ENCODE measurements around the gene MINDY3. TPM values are rescaled to one million over a fixed set of nuclear protein-coding genes. Genes with fewer than 3 reads are reported as not detected.
A peak's percentile ranks its signal among the peaks of the same experiment; 100 is the strongest.
"Not testable (repeated sequence)": the region's sequence is repeated elsewhere in the genome, so short reads cannot be mapped to it uniquely, and the experiment has no call there.

The MINDY3 gene
- total RNA-seq, 1 donor from 2014 or later = 29.7 TPM

DNA sequence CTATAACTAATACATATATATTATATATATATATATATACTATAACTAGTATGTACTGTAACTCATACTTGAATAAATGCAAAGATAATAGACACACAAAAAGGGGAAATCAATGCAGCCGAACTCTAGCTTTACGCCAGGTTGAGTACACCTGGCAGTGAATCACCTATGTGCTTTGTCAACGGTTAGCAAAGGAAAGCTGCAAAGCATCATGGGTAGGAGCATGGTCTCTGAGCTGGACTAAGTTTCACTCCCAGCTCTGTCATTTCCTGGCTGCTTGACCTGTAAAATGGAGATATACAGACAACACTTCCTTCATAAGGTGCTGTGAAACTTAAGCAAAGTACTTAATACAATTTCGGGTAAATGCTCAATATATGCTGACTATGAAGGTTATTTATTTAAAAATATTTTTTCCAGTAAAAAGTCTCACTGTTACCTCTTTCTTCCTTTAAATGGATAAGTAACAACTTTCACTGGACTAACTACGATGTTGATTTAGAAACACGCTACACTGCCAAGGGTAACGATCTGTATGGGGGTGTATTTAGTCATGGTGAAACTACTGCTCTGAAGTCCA is 78.8 kb downstream of the MINDY3 start:
- no peak for DNase-seq (ENCODE audit: extremely low read depth, low read depth, low spot score)

DNA sequence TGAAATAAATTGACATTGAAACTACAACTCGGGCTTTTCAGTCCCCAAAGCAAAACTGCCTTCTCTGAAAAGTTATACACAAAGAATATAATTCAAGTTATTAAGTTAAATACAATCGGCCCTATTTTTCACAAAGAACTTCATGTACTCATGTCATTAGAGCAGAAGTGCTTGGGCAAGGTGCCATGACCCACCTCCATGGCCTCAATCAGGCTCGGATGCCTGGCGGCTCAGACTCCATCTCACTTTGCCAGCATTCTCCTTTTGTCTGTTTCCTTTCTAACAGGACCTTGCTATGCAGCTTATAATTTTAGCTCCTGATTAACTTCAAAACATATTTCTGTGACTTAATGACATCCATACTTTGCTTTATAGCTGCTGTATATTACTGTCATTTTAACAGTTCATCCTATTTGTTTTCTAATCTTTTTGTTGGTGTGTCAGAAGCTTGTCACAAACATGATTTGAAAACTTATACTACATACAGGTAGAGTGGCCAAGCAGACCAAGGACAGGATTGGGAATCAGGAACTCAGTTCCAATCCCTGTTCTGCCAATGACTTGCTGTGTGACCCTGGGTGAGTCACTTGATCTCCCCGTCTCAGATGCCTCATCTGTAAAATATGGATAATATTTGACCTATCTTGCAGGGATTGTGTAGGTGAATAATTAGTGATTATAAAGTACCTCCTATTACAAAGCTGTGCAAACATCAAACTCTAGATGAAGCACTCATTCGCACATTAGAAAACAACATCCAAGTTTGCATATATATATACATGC is 79.8 kb downstream of the MINDY3 start:
- no peak for DNase-seq (ENCODE audit: extremely low read depth, low read depth, low spot score)

DNA sequence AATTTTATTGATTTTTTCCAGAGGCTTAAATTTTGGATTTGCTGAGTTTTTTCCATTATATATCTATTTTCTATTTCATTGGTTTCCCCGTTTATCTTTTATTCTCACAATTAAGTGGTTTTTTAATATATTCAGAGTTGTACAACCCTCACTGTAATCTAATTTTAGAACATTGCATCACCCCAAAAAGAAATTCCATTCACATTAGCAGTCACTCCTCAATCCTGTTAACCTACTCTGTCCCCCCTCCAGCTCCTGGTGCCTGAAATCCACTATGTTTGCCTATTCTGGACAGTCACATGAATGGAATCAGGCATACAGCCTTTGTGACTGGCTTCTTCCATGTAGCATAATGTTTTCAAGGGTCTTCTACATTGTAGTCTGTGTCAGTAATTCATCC is 84.8 kb downstream of the MINDY3 start:
- no peak for DNase-seq (ENCODE audit: extremely low read depth, low read depth, low spot score)

DNA sequence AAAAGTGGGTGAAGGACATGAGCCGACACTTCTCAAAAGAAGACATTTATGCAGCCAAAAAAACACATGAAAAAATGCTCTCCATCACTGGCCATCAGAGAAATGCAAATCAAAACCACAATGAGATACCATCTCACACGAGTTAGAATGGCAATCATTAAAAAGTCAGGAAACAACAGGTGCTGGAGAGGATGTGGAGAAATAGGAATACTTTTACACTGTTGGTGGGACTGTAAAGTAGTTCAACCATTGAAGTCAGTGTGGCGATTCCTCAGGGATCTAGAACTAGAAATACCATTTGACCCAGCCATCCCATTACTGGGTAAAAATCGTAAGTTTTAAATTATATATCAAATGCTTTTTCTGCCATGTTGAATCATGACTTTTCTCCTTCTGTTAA is 85.8 kb downstream of the MINDY3 start:
- not testable (repeated sequence) for DNase-seq (ENCODE audit: extremely low read depth, low read depth, low spot score)

DNA sequence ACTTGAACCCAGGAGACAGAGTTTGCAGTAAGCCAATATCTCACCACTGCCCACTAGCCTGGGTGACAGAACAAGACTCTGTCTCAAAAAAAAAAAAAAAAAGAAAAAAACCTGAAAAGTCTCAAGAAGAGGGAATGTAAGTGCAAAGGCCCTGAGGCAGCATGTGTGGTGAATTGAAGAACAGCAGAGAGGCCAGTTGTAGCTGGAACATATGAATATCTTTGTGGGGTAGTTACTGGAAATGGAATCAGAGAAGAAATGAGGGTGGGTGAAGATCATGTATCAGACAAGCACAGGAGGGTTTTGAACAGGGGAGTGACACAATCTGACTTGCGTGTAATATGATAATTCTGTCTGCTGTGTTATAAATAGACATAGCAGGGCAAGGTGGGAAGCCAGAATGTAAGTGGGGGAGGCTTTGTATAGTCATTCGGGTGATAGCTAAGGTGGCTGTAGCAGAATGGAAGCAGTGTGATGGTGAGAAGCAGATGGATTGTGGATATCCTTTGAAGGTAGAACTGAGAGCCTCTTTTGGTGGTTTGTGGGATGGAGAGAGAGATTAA is 95.3 kb downstream of the MINDY3 start:
- DNase-seq (ENCODE audit: extremely low read depth, low read depth, low spot score) = no peak

DNA sequence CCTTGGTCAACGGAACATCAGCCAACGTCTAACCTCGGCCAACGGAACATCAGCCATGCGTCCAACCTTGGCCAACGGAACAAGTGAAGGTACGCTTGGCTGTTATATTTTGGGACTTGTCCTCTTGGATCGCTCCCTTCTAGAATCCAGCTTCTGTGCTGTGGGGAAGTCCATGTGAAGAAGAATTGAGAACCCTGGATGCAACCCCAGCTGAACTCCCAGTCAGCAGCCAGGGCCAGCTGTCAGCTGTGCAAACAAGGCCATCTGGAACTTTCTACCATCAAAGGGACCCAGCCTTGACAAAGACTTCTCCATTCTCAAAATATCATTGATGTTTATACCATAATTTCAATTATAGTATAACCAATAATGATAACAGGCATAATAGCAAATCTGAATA is 97.3 kb downstream of the MINDY3 start:
- no peak for DNase-seq (ENCODE audit: extremely low read depth, low read depth, low spot score)

DNA sequence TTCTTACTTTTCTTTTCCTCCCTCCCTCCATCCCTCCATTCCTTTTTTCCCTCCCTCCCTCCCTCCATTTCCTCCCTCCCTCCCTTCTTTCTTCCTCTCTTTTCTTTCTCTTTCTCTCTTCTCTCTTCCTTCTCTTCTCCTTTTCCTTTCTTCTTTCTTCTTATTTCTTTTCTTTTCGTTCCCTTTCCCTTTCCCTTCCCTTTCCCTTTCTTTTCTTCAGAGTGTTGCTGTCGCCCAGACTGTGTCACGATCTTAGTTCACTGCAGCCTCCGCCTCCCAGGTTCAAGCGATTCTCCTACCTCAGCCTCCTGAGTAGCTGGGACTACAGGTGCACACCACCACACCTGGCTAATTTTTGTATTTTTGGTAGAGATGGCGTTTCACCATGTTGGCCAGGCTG is 98.1 kb downstream of the MINDY3 start:
- DNase-seq (ENCODE audit: extremely low read depth, low read depth, low spot score) = not testable (repeated sequence)

DNA sequence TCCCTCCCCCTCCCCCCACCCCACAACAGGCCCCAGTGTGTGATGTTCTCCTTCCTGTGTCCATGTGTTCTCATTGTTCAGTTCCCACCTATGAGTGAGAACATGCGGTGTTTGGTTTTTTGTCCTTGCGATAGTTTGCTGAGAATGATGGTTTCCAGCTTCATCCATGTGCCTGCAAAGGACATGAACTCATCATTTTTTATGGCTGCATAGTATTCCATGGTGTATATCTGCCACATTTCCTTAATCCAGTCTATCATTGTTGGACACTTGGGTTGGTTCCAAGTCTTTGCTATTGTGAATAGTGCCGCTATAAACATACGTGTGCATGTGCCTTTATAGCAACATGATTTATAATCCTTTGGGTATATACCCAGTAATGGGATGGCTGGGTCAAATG is 99.1 kb downstream of the MINDY3 start:
- DNase-seq (ENCODE audit: extremely low read depth, low read depth, low spot score) = not testable (repeated sequence)

DNA sequence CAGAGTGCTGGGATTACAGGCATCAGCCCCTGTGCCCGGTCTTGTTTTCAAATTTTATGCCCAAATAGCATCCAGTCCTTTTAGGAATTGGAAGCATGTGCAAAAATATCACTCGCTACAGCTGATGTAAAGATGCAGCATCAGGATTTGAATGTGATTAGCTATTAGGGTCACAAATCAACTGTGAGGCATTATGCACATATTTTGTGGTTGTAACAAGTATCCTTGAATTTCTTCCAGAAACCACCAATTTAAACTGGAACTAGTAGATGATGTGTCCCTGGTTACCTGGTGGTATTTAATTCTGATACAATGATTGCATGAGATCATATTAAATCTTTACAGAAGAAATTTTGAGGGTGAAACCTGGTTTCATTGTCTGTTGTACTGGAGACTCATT is 99.6 kb downstream of the MINDY3 start:
- no peak for DNase-seq (ENCODE audit: extremely low read depth, low read depth, low spot score)

DNA sequence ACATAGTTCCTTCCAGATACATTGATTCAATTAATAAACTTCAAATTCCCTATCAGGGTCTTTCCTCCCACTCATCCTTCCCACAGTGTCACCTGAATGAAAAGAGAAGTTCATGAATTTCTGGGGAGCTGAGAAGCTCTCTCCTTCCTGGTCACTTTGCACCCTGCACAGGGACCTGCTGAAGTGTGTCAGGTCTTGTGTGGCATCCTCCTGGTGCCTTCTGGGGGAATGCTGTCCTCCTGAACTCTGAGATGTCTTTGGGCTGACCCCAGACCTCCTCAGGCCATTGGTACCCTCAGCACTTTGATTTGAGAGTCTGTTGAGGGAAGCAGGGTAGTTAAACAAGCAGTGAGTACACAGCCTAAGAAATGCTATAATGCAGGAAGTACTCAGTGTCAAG is 101.0 kb downstream of the MINDY3 start:
- no peak for DNase-seq (ENCODE audit: extremely low read depth, low read depth, low spot score)

DNA sequence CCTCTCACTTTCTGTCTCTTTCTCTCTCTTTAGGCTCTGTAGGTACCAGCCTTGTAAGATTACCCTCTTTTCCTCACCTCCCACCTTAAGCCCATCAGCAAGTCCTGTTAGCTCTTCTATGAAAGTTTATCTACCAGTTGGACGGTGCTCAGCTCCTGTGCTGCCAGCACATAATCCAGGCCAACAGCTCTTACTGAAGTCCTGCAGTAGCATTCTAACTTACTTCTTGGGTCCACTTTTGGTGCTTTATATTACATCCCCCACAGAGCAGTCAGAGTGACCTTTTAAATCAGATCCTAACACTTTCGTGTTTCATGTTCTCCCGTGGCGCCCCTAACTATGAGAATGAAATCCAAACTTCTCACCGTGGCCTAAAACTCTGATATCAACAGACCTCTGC is 101.7 kb downstream of the MINDY3 start:
- no peak for DNase-seq (ENCODE audit: extremely low read depth, low read depth, low spot score)

DNA sequence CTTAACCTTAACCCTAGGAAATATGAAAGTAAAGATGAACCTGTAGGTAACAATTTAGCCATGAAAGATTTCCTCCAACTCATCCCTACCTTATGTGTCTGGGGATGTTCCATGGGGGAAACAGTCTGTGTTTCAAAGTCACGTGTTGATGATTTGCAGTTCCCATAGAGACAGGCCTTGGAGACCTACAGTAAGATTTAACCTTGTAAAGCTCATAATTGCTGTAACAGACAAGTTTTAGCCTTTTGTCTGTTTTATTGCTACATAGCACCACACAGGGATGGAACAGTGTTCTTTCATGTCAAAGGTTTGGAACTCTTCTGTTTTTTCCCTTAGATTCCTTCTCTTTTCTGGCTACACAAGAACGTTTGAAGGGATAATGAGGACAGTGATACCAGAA is 105.4 kb downstream of the MINDY3 start:
- DNase-seq (ENCODE audit: extremely low read depth, low read depth, low spot score) = no peak

DNA sequence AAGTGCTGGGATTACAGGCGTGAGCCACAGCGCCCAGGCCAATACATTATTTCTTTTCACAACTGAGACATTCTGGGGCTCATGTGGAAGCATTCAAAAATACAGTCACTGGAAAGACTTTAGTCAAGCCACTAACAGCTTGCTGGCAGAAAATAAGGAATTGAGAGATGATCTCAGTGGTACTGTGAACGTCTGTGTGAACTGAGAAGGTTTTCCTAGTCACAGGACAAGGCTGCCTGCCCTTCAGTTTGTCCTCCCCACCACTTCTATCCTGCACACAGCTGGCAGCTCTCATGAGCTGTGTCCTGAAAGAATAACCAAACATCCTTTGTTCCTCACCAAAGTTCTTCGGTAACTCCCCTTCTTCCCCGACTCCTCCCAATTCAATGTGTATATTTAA is 109.3 kb downstream of the MINDY3 start:
- no peak for DNase-seq (ENCODE audit: extremely low read depth, low read depth, low spot score)

DNA sequence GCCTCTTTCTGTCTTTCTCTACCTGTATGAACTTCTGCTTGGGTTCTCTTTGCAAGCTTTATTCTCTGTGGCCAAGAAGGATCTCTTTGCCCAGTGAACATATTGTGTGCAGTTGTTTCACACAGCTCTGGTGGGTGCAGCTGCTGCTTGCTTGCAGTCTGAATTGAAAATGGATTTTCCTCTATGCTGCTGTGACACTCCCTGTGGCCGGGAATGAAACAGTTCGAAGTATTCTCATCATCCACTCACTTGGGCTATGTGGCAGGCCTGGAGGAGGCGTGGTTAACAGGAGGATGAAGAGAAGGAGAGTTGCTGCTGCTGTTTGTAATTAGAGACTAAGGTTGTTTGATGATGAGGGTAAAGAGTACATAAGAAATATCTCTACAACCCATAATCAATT is 112.2 kb downstream of the MINDY3 start:
- no peak for DNase-seq (ENCODE audit: extremely low read depth, low read depth, low spot score)

DNA sequence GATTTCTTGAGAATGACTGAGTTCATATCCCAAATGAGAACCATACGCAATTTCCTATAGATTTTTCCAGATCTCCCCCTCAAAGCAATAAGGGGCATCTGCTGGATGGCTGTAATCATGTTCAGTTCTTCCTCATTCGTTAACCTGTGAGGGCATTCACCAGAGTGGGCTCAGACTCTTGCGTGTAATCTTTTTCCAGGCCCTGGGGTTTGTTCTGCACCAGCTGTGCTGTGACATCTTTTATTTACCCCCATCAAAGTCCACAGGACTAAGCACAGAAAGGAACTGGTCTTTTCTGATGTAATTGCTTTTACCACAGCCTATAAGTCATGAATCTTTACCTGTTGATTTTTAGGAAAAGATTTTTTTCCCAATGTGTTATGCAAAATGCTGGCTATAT is 112.7 kb downstream of the MINDY3 start:
- DNase-seq (ENCODE audit: extremely low read depth, low read depth, low spot score) = no peak

DNA sequence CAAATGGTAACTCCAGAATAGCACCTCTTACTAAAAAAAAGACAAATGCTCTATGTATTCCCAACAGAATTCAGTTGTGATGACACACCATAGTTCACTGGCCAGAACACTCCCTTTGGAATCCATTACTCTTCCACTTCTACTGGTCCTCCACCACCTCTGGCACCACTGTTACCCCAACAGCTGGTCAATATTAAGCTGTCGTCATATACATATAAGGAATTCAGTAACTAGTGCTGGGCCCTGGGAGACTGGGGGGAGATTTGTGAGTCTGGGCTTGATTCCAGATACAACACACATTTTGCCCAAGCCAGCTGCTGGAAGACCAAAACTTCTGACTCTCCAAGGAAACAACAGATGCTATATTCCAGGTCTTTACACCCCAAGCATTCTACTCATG is 114.6 kb downstream of the MINDY3 start:
- no peak for DNase-seq (ENCODE audit: extremely low read depth, low read depth, low spot score)

DNA sequence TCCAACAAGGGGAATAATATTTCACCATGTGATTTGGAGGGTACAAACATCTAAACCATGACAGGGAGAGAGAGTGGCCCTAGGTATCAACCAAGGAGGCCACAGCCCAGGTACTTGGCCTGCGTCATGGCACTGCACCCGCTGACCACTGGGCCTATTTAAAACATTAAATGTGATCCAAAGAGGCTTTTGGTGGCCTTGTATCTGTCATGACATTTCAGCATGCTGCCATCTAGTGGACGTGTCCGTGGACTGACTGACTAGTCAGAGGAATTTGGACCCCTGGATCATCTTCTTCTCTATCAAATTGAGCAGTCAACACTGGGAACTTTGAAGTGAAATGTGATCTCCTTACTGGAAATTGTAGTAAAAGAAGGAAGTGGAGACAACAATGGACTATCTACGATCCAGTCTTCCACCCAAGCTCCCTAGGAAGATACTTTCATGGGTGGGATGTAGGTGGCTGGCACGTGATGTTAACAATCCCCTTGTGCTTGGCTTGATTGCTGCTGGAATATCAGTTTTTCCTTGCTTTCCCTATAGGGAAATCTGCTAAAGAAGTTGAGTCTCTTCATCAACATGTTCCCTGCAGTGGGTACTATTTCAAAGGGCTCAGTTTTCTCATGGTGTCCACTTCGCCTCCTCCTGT is 116.0 kb downstream of the MINDY3 start:
- DNase-seq (ENCODE audit: extremely low read depth, low read depth, low spot score) = peak; percentile 51

DNA sequence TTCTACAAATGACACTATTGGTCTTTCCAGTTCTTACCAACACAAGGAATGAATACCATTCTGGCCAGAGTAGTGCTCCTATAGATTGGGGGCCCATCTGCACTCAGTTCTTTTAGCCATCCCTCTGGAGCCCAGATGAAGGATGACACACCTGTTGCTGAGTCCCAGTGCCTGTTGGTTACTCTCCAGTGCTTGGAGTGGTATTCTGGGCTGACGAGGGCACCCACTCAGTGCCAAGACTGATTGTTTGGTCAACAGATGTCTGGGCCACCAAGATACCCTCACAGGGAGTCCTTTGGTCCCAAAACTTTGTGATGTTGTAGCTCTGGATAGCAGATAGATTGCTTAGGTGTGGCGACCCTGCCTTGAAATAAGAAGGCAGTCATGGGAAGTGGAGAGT is 116.9 kb downstream of the MINDY3 start:
- no peak for DNase-seq (ENCODE audit: extremely low read depth, low read depth, low spot score)

DNA sequence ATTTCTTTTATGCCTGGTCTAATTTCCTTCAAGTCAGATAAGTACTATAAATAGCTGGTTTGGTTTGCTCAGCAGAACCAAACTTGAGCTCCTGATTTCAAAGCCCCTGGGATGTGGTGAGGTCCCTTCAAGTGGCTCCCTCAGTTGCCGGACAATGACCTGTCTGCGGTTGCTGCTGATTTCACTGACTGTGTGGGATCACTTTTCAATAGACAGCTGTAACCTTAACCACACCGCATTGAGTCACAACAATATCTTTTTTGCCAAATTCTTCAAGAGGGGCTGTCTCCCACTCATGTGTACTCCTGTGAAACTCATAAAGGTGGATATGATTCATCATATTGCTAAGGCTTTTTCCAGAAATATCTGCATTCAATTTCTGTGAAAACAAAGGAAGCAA is 117.5 kb downstream of the MINDY3 start:
- no peak for DNase-seq (ENCODE audit: extremely low read depth, low read depth, low spot score)

DNA sequence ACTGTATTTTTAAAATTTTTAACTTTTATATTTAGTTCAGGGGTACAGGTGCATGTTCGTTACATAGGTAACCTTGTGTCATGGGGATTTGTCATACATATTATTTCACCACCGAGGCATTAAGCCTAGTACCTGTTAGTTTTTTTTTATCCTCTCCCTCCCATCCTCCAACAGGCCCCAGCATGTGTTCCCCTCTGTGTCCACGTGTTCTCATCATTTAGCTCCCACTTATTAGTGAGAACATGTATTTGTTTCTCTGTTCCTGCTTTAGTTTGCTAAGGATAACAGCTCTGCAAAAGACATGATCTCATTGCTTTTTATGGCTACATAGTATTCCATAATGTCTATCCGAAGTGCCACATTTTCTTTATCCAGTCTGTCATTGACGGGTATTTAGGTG is 118.2 kb downstream of the MINDY3 start:
- DNase-seq (ENCODE audit: extremely low read depth, low read depth, low spot score) = no peak

DNA sequence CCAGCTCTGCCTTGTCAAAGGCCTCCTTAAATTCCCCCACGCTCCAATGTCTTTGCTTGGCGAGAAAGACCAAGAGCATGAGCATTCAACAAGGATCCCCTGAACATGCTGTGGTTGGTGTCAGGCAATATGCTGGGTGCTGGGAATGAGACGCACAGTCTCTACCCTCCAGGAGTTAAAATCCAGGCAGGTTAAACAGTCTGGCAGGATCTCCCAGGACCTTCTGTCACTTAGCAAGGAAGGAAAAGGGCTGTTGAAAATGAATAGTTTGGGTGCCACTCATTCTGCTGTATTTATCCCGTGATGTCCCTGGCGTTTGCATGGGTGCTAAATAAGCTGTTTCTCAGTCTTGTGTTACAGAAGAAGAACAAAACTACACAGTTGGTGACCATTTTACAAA is 118.7 kb downstream of the MINDY3 start:
- DNase-seq (ENCODE audit: extremely low read depth, low read depth, low spot score) = no peak

DNA sequence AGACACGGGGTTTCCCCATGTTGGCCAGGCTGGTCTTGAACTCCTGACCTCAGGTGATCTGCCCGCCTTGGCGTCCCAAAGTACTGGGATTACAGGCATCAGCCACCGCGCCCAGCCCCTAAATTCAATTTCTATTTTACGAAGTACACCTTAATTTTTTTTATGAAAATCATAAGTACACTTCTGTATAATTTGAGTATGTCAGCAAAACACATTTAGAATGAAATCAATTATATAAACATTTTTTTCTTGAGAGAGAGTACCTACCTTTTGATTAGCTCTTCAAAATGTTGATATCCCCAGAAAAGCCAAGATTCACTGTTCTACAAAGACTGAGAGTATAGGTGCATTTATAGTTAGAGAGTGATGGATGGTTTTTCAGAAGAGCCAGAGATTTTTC is 120.0 kb downstream of the MINDY3 start:
- no peak for DNase-seq (ENCODE audit: extremely low read depth, low read depth, low spot score)

Data from glomerular endothelial cell (primary cell).